ENCODE measurements around the gene C19orf47.
"Not testable (repeated sequence)": the region's sequence is repeated elsewhere in the genome, so short reads cannot be mapped to it uniquely, and the experiment has no call there.

Gene C19orf47

GRCh38 chr19:40344422-40344821, 3.8 kb downstream of the C19orf47 start:
- no peak for DNase-seq

DNA sequence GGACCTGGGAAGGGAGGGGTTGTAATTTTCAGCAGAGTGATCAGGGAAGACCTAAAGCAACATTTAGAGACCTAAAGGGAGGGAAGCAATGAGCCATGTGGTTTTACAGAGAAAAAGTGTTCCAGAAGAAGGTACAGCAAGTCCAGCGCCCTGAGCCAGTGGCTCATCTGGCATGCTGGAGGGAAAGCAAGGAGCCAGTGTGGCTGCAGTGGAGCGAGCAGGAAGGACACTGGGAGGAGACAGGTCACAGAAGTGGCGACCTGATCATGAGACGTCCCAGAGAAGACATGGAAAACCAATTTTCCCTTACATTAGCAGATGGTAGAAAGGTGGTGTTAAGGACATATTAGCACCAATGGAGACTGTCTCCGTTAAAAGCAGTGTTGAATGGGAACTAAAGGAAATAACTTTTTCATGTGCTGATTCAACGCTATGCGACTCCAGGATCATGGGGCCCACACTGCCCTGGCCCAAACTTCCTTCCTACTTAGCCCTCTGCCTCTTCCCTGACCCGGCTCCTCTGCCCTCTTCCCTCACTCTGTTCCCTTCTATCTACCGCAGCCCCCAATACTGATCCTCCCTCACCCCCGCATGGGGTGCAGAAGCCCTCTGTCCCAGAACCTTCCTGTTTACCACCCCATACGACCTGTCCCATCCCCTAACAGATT, 5.4 kb downstream of the C19orf47 start:
- no peak for DNase-seq

DNA sequence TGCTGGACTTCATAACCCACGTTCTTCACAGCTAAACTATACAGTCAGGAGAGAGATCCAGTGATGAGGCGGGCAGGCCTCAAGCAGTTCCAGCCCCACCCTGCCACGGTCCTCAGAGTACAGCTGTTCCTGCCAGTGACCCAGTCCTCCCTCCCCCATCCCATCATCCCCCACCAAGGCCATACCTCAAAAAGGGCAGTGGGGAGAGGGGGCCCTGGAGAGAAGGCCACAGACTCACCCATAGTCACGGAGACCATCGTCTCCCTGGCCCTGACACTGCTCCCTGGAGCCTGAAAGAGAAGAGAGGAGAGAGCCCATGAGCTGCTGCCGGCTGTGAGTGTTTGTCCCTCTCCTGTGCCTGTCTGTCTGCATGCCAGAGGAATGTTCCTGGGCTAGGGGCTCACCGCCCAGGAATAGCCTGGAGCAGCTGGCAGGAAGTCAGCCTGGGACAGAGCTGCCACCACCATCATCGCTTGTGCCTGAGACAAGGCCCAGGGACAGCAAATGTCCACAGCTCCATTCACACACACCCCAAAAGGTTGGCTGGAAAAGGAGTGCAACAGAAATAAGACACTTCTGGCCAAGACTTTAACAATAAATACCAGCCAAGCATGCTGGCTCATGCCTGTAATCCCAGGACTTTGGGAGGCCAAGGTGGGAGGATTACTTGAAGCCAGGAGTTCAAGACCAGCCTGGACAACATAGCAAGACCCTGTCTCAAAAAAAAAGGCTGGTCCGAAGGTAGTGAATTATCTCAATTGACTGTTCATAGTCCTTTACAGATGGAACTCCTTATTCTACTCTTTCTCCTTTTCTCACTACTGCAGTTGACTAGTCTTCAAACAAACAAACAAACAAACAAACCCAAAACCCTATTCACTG, 6.4 kb downstream of the C19orf47 start:
- DNase-seq: no peak

DNA sequence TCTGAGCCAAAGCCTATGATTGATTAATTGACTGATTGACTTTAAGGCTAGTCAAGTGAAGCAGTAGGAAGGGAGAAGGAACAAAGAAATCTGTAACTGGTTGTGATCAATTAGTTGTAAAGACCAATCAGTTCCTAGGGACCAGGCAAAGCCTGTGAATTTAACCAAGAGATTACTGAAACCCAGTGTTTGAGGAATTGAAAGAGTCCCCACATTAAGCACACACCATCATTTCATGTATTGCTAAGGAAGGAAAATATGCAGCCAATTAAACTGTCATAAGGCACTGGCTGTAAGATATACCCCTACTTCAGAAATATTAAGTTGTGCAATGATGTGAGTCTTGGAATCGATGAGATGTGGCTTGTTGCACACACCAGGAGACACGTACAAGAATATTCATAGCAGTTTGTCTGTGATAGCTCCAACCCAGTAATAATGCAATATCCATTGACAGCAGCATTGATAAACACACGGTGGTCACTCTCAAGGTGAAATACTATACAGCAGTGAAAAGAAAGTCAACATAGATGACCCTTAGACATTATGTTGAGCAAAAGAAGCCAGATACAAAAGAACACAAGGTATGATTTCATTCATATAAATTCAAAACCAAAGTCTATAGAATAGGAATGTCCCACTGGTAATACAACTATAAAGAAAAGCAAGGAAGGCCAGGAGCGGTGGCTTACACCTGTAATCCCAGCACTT, 9.0 kb downstream of the C19orf47 start:
- no peak for DNase-seq

DNA sequence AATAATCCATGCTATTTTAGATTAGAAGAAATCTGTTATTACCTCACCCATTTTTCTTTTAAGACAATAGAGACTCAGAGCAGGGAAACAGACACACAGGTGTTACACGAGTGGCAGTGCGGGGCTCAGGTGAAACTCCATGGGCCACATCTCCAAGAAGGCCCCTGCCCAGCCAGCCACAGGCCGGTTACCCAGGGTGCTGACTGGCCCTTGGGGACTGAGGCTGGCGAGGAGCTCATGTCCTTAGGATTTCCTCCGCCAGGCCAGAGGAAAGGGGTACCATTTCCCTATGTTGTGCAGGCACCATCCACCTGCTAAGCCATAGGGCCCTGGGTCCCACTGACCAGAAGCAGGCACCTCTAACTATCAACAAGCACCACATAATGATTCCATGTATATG, 10.6 kb downstream of the C19orf47 start:
- DNase-seq: no peak

- no peak for DNase-seq
Observed at GRCh38 chr19:40337107-40337506, 11.1 kb downstream of the C19orf47 start.

DNA sequence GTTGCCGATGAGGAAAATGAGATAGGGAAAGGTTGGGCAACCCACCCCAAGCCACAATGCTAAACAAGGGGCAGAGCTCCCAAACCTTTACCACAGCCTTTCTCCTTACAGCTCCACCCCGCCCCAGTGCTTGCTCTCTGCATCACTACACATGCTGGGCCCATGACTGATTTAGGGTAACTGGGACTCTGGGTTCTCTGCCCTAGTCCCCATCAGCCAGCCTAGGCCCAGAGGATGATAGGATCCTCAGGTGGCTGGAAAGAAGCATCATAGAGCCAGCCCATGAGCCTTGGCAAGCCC, 11.6 kb downstream of the C19orf47 start:
- no peak for DNase-seq

DNA sequence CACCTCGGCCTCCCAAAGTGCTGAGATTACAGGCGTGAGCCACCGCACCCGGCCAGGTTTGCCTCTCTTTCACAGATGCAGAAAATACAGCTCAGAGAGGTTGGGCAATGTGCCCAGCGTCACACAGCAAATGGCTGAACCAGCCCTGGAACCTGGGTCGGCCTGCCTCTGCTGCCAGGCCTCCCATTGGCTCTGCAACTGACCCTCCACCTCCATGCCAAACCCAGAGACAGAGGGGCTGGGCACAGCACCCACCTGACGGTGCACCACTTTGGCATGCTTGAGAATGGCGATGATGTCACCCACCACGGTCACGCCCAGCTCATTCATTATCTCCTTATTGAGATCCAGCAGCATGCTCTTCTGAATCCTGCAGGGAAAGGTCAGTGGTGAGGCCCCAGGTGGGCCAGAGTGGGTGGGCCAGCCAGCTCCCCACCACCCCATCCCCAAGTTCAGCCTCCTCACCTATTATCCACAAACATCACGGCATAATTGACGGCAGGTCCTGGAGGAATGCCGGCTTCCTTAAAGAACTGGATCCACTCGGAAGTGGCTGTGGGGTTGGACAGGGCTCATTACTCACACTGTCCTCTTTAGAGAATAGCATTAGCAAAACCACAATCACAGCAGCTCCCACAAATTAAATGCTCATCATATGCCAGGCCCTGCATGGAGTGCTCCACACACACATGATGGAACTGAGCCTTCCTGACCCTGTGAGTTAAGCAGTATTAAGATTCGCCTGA, 12.2 kb downstream of the C19orf47 start:
- no peak for DNase-seq

- no peak for DNase-seq
Observed at GRCh38 chr19:40335101-40335500, 13.1 kb downstream of the C19orf47 start.

- not testable (repeated sequence) for DNase-seq
Observed at GRCh38 chr19:40333083-40333482, 15.1 kb downstream of the C19orf47 start.

DNA sequence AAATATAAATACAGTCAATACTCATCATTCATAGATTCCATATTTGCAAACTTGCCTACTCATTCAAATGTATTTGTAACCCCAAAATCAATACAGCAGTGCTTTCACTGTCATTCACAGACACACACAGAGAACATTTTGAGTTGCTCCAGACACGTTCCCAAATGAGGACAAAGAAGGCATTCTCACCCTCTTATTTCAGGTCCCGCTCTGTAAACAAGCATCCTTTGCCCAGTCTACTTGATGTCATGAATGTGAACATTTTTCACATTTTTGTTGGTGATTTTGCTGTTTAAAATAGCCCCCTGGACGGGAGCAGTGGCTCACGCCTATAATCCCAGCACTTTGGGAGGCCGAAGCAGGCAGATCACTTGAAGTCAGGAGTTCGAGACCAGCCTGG, 15.5 kb downstream of the C19orf47 start:
- DNase-seq: no peak

DNA sequence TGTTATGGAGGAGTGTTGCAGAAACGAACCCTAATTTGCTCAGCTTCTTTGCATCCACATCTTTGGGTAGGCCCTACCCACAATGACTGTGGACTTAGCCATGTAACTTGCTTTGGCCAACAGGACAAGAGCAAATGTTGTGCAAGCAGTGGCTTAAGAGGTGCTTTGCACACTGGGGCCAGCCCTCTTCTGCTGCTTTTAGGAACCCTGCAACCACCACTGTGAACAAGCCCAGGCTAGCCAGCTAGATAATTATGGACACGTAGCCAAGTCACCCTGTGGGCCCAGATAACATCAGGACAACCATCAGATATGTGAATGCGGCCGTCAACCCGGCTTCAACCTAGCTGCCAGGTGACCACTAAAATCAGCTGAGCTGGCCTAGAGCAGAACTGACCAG, 17.1 kb downstream of the C19orf47 start:
- no peak for DNase-seq

DNA sequence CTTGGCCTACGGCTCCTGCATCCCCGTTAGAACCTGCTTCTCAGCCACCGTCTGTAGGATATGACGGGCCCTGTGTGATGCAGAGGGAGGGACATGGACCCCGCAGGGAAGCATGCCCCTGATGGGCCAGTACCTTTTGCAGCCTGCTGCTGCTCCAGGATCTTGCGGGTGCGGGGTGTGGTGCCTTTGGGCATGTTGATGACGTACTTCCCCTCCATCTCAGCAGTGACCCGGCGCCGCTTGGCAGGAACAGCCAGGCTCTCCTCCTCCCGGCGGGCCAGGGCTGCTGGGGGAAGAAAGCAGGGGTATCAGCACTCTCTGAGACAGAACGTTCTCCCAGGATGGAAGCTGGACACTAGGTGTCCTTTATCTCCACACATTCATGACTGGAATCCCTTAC, 22.0 kb downstream of the C19orf47 start:
- no peak for DNase-seq

- no peak for DNase-seq
Observed at GRCh38 chr19:40323705-40324104, 24.5 kb downstream of the C19orf47 start.

DNA sequence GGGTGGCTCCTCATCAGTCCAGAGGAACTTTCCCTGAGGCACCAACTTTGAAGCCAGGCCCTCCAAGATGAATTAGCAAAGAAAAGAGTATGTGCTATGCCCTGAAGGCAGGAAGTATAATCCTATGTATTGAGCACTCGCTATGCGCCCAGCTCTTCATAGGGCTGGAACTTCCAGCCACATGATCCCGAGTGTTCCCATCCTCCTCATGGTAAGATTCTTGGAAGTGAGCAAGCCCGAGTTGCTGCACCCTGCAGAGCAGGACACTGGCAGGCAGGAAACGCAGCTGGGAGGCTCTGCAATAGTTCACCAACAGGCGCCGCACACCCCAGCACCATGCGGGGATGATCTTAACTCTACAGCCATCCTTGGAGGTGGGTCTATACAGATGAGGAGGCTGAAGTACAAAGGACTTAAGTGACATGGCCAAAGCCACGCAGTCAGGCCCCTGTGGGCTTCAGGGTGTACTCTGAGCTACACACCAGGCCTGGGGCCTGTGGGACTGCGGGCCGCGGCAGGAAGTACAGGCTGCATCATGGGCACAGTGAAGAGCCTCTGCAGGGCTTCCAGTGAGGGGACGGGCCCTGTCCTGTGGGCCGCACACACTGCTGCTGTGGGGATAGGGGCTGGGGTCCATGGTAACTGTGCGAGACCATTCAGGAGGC, 25.1 kb downstream of the C19orf47 start:
- DNase-seq: no peak

DNA sequence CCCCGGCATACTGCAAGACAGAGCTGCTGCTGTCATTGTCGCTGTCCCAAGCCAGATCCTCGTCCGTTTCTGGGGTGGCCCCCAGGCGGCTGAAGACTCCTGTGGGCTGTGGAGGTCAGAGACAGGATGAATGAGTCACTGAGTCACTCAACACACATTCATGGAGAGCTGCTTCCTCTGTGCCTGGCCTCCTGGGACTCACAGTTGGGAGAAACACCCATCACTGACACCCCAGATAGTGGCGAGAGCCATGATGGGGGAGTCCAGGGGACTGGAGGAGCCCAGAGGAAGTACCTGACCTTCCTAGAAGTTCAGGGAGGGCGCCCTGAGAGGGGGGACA, 26.0 kb downstream of the C19orf47 start:
- no peak for DNase-seq

DNA sequence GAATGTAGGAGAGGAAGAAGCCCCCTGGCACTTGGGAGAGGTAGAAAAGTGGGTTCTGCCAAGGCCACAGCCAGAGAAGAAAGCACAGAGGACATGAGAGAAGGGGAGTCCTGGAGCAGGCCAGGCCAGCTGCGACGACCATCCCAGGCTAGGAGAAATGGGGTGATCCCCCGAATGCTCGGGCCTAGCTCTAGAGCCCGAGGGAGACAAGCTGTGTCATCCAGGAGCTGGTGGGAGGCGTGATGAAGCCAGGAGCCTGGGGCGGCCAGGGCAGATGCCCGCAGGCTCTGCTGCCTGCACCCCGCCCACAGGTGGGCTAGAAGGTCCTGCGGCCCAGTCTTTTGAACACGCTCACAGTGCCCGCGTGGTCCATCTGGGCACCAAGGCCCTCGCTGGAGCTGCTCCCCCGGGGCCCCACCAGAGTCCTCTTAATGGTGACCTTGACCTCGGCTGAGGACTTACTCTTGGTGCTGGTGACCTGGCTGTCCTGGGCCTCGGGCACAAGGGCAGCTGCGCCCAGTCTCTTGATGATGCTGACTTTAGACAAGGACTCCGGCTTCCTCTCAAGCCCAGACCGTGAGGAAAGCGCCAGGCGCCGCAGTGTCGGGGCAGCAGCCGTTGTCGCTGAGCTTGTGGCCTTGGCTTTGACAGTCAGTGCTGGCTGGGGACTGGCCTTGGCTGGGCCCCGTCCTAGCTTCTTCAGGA, 26.5 kb downstream of the C19orf47 start:
- no peak for DNase-seq

DNA sequence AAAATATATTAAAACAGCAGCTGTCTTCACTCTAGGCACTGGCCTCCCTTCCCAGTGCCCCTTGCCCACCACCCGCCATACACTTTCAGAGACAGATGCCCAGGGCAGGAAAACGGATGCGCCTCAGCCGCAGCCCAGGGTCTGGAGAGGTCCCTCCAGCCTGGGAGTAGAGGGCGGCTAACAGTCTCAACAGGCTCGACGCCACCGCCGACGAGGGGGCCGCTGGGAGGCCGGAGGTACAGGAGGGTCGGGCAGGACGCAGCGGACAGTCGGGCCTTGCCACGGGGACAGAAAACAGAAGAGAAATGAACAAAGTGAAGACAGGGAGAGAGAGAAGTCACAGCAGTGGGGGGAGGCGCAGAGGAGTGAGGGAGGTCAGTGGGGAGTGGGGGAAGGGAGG, 27.1 kb downstream of the C19orf47 start:
- no peak for DNase-seq

DNA sequence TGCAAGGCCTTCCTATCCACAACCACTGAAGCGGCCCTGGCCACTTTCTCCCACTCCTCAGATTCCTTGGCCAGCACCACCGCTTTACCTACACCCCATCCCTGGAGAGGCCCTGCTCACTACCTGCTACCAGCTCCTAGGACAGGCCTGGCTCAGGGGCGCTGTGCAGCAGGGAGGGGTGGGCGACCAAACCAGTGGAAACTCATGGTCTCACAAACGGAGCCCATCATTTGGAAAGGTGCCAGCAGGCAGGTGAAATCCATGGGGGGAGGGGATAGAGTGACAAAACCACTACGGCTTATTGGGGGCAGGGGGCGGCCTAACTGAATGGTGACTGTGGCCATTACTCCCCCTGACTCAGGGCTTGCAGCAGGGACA, 27.6 kb downstream of the C19orf47 start:
- DNase-seq: no peak

DNA sequence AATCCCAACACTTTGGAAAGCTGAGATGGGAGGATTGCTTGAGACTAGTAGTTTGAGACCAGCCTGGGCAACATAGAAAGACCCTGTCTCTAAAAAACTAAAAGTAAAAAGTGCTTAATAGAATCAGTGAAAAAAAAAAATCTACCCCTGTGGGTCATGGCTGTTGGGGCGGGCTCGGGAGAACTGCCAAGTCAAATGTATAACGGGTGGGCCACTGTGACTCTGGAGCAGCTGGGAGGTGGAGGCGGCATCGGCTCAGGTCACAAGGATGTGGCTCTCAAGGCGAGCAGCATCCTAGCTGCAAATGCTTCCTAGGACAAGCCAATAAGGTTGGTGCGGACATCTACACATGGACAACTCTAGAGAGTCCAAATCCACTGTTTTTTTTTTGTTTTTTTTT, 30.9 kb downstream of the C19orf47 start:
- DNase-seq: no peak

- no peak for DNase-seq
Observed at GRCh38 chr19:40315812-40316470, 32.3 kb downstream of the C19orf47 start.

- DNase-seq: no peak
Observed at GRCh38 chr19:40314656-40315055, 33.5 kb downstream of the C19orf47 start.
